IMR-90 (cell line): ENCODE measurements around the gene CCL5. TPM values are rescaled to one million over a fixed set of nuclear protein-coding genes. Genes with fewer than 3 reads are reported as not detected.

Source experiments
- ATAC-seq: fragments of 200-7000 bp; cut with Tn5 transposase; 2 replicates; pipeline ENCODE4 v1.9.1; 2020; ENCODE audit warnings: low read depth, mild to moderate bottlenecking, moderate library complexity
- BruUV-seq: library from RNA; stranded (reverse); fragments of 400-500 nt; replicated peaks from 2 replicates; lab custom pipeline; 2021; lab: Mats Ljungman, UMichigan
- CTCF ChIA-PET: fragments of 300-600 bp; formaldehyde crosslinking; extraction: SDS; loops from one replicate; lab custom pipeline; 2021; ENCODE audit warnings: antibody characterized with exemption; lab: Yijun Ruan, JAX
- POLR2A ChIA-PET: fragments of 300-600 bp; sonication (Branson Sonifier 250); formaldehyde crosslinking; loops from one replicate; lab custom pipeline; 2022; ENCODE audit warnings: antibody characterized with exemption; ENCODE audit not compliant: unreplicated experiment; lab: Charles Lee
- DNase-seq: peaks from one replicate; pipeline ENCODE4 v3.0.0; 2013
- H2AFZ ChIP-seq: replicated peaks from 2 replicates; pipeline ENCODE3; 2013; ENCODE audit warnings: low read length, mild to moderate bottlenecking; ENCODE audit not compliant: poor library complexity
- H2AK5ac ChIP-seq: 2 replicates; pipeline ENCODE4 v1.6.1; 2013; ENCODE audit warnings: low read depth, low read length, inconsistent platforms
- H2AK9ac ChIP-seq: replicated peaks from 2 replicates; pipeline ENCODE3; 2013; ENCODE audit warnings: mild to moderate bottlenecking, low read depth, low read length, moderate library complexity; ENCODE audit not compliant: poor library complexity
- H2BK120ac ChIP-seq: 2 replicates; pipeline ENCODE4 v1.6.1; 2013; ENCODE audit warnings: low read depth, low read length, inconsistent platforms
- H2BK15ac ChIP-seq: 3 replicates; pipeline ENCODE4 v1.6.1; 2013; ENCODE audit warnings: low read depth, low read length, inconsistent platforms
- H2BK20ac ChIP-seq: 2 replicates; pipeline ENCODE4 v1.6.1; 2013; ENCODE audit warnings: low read depth, mild to moderate bottlenecking, inconsistent platforms, low read length, moderate library complexity
- H2BK5ac ChIP-seq: 2 replicates; pipeline ENCODE4 v1.6.1; 2013; ENCODE audit warnings: mild to moderate bottlenecking, low read depth, low read length, inconsistent platforms; ENCODE audit not compliant: poor library complexity, severe bottlenecking
- H3K14ac ChIP-seq: replicated peaks from 2 replicates; pipeline ENCODE4 v1.6.1; 2013; ENCODE audit warnings: low read depth, low read length, inconsistent platforms
- H3K18ac ChIP-seq: 2 replicates; pipeline ENCODE4 v1.6.1; 2013; ENCODE audit warnings: low read depth, low read length, control low read depth
- H3K23ac ChIP-seq: 2 replicates; pipeline ENCODE4 v1.6.1; 2013; ENCODE audit warnings: low read depth, low read length, inconsistent platforms
- H3K27ac ChIP-seq: 2 replicates; pipeline ENCODE4 v1.5.1; 2013; ENCODE audit warnings: mild to moderate bottlenecking, control low read depth, low read length; ENCODE audit not compliant: insufficient read depth
- H3K27me3 ChIP-seq: 2 replicates; pipeline ENCODE4 v1.6.1; 2013; ENCODE audit warnings: low read length; ENCODE audit not compliant: control insufficient read depth, insufficient read depth
- H3K36me3 ChIP-seq: 2 replicates; pipeline ENCODE4 v1.6.1; 2013; ENCODE audit warnings: low read length, mixed read lengths; ENCODE audit not compliant: control insufficient read depth, insufficient read depth
- H3K4ac ChIP-seq: 2 replicates; pipeline ENCODE4 v1.6.1; 2013; ENCODE audit warnings: low read depth, low read length, inconsistent platforms
- H3K4me1 ChIP-seq: 2 replicates; pipeline ENCODE4 v1.6.1; 2013; ENCODE audit warnings: low read length, mixed read lengths; ENCODE audit not compliant: control insufficient read depth, insufficient read depth
- H3K4me2 ChIP-seq: 2 replicates; pipeline ENCODE4 v1.6.1; 2013; ENCODE audit warnings: low read depth, mild to moderate bottlenecking, control low read depth, low read length, moderate library complexity
- H3K4me3 ChIP-seq: 2 replicates; pipeline ENCODE4 v1.5.1; 2013; ENCODE audit warnings: low read depth, mild to moderate bottlenecking, control low read depth, low read length, moderate library complexity; ENCODE audit not compliant: insufficient read depth
- H3K56ac ChIP-seq: 2 replicates; pipeline ENCODE4 v1.6.1; 2013; ENCODE audit warnings: low read length, inconsistent platforms; ENCODE audit not compliant: insufficient read depth; ENCODE audit errors: extremely low read depth
- H3K79me1 ChIP-seq, 2 experiments: 2 replicates each; pipeline ENCODE4 v1.6.1; 2013; ENCODE audit warnings: low read length in 2 of 2, inconsistent platforms in 1 of 2, low read depth in 1 of 2
- H3K9ac ChIP-seq: 2 replicates; pipeline ENCODE4 v1.6.1; 2013; ENCODE audit warnings: low read depth, low read length, control low read depth
- H3K9me1 ChIP-seq: 2 replicates; pipeline ENCODE4 v1.6.1; 2013; ENCODE audit warnings: low read length, inconsistent platforms; ENCODE audit not compliant: insufficient read depth
- H3K9me3 ChIP-seq: 2 replicates; pipeline ENCODE4 v1.6.1; 2013; ENCODE audit warnings: low read length; ENCODE audit not compliant: control insufficient read depth, insufficient read depth
- H4K20me1 ChIP-seq: 2 replicates; pipeline ENCODE4 v1.6.1; 2013; ENCODE audit warnings: low read length, inconsistent platforms; ENCODE audit not compliant: insufficient read depth
- H4K5ac ChIP-seq: 2 replicates; pipeline ENCODE4 v1.6.1; 2013; ENCODE audit warnings: mild to moderate bottlenecking, low read depth, low read length, control low read depth
- H4K8ac ChIP-seq, 2 experiments: 2 replicates each; pipeline ENCODE4 v1.6.1; 2013; ENCODE audit warnings: low read depth in 2 of 2, low read length in 2 of 2, control low read depth in 1 of 2, inconsistent platforms in 1 of 2
- H4K91ac ChIP-seq: 2 replicates; pipeline ENCODE4 v1.6.1; 2013; ENCODE audit warnings: low read depth, low read length, inconsistent platforms; ENCODE audit not compliant: insufficient read depth
- CEBPB ChIP-seq: IDR thresholded peaks from 2 replicates; pipeline ENCODE4 v1.6.1; 2012; ENCODE audit warnings: low read depth, low read length, improper control_type of control experiment
- CHD1 ChIP-seq: IDR thresholded peaks from 2 replicates; pipeline ENCODE4 v1.6.1; 2012; ENCODE audit warnings: low read depth, low read length, improper control_type of control experiment
- CTCF ChIP-seq: conservative IDR thresholded peaks from 2 replicates; pipeline ENCODE4 v1.5.1; 2012; ENCODE audit warnings: mild to moderate bottlenecking, low read depth, low read length, improper control_type of control experiment
- ELK1 ChIP-seq: fragments of 150-350 bp; IDR thresholded peaks from 2 replicates; pipeline ENCODE4 v1.6.1; 2016; ENCODE audit warnings: low read depth, mild to moderate bottlenecking, low read length, moderate library complexity, borderline replicate concordance
- MAFK ChIP-seq: IDR thresholded peaks from 2 replicates; pipeline ENCODE4 v1.6.1; 2012; ENCODE audit warnings: low read depth, low read length, improper control_type of control experiment
- MAZ ChIP-seq: IDR thresholded peaks from 2 replicates; pipeline ENCODE4 v1.6.1; 2012; ENCODE audit warnings: low read depth, mild to moderate bottlenecking, low read length, improper control_type of control experiment, moderate library complexity, borderline replicate concordance
- MXI1 ChIP-seq: IDR thresholded peaks from 2 replicates; pipeline ENCODE4 v1.6.1; 2012; ENCODE audit warnings: low read depth, mild to moderate bottlenecking, low read length, moderate library complexity, borderline replicate concordance
- NFE2L2 ChIP-seq: fragments of 150-350 bp; IDR thresholded peaks from 2 replicates; pipeline ENCODE4 v1.6.1; 2016; ENCODE audit warnings: low read depth, mild to moderate bottlenecking, low read length
- RAD21 ChIP-seq: IDR thresholded peaks from 2 replicates; pipeline ENCODE4 v1.6.1; 2012; ENCODE audit warnings: low read length, improper control_type of control experiment
- RCOR1 ChIP-seq: IDR thresholded peaks from 2 replicates; pipeline ENCODE4 v1.6.1; 2012; ENCODE audit warnings: mild to moderate bottlenecking, low read length, improper control_type of control experiment; ENCODE audit not compliant: insufficient replicate concordance
- RFX5 ChIP-seq: IDR thresholded peaks from 2 replicates; pipeline ENCODE4 v1.8.0; 2012; ENCODE audit warnings: low read depth, mild to moderate bottlenecking, low read length, moderate library complexity
- SMC3 ChIP-seq: fragments of 150-350 bp; IDR thresholded peaks from 2 replicates; pipeline ENCODE4 v1.6.1; 2016; ENCODE audit warnings: low read depth, mild to moderate bottlenecking, antibody characterized with exemption, low read length, moderate library complexity
- USF2 ChIP-seq: fragments of 150-350 bp; IDR thresholded peaks from 2 replicates; pipeline ENCODE4 v1.6.1; 2017; ENCODE audit warnings: mild to moderate bottlenecking, antibody characterized with exemption, low read length, low read depth
- WGBS, 2 experiments: methylation state at CpG; one replicate each; pipeline versions ENCODE4 v1.1.5 to v1.1.7; 2013; ENCODE audit warnings: missing lambda C conversion rate in 2 of 2; ENCODE audit not compliant: insufficient read length in 1 of 2; ENCODE audit errors: extremely low coverage in 2 of 2; 5-methylcytosine and 5-hydroxymethylcytosine counted together
- dilution Hi-C: fragments of 300-500 bp; cut with HindIII; formaldehyde crosslinking; loops from one replicate; pipeline ENCODE4 v1.14.3; 2018; ENCODE audit warnings: low sequenced_read_pairs; ENCODE audit not compliant: unreplicated experiment
- in situ Hi-C: fragments of 300-500 bp; cut with MboI; formaldehyde crosslinking; loops from 3 replicates; pipeline ENCODE4 v1.14.3; 2019; ENCODE audit warnings: low sequenced_read_pairs, inconsistent platforms, mixed read lengths
- intact Hi-C: fragments of 100-400 bp; cut with micrococcal nuclease; formaldehyde crosslinking; loops from 2 replicates; pipeline ENCODE4 v1.10.0; 2022
- polyA plus RNA-seq, 3 experiments: library from polyadenylated mRNA; depleted of rRNA; stranded (reverse); fragments of >200 nt; gene quantifications; 2 replicates each; pipeline ENCODE4 v1.2.3, GENCODE V29; 2012; ENCODE audit warnings: low replicate concordance in 1 of 3
- total RNA-seq: library from RNA; depleted of rRNA; stranded (reverse); fragments of >200 nt; gene quantifications from 2 replicates; pipeline ENCODE4 v1.2.3, GENCODE V29; 2012

CCL5 gene
- total and polyA plus RNA-seq, 2 of the 4 experiments (the other 2 are of a cell fraction), result not detected

- in situ Hi-C loops, result no loop called here
- Histone ChIP-seq H3K36me3 (no peaks in the 10 kb centered on the region), H4K20me1 (no peaks in the 10 kb centered on the region), H2AFZ (no peak overlapping the region), H3K27ac (no peak overlapping the region), H4K5ac (no peak overlapping the region), H3K4ac (no peak overlapping the region), H2BK5ac (no peak overlapping the region), H3K4me1 (no peaks in the 10 kb centered on the region), H3K4me2 (no peak overlapping the region), H2AK5ac (no peak overlapping the region), H3K9me1 (no peaks in the 10 kb centered on the region; the same call in 1 of the 2 replicates), H4K91ac (no peak overlapping the region), H3K4me3 (no peak overlapping the region), H4K8ac (no peak overlapping the region), H3K9me3 (no peaks in the 10 kb centered on the region), H3K14ac (no peak overlapping the region), H3K27me3 (no peaks in the 10 kb centered on the region; the same call in 1 of the 2 replicates), H3K18ac (no peak overlapping the region), H3K23ac (no peak overlapping the region), H2BK20ac (no peak overlapping the region), H2AK9ac (no peak overlapping the region), H2BK120ac (no peak overlapping the region), H3K79me1 (no peaks in the 10 kb centered on the region), H3K56ac (no peak overlapping the region), H3K9ac (no peak overlapping the region), H2BK15ac (no peak overlapping the region)
- ATAC-seq (peak; percentile 84), DNase-seq (peak; percentile 68)
- TF ChIP-seq SMC3 (no peak), NFE2L2 (no peak), MXI1 (no peak), ELK1 (no peak), MAZ (no peak), CTCF (no peak), RAD21 (no peak), CEBPB (no peak), MAFK (no peak), RCOR1 (no peak), CHD1 (no peak), RFX5 (no peak), USF2 (no peak)
- ChIA-PET POLR2A (no interaction called here), CTCF (interaction anchor here (0.6 kb wide), 1 partner anchor 15 kb away, joined by 3 read pairs; no protein-coding TSS in a partner anchor)
- no TSS peak for BruUV-seq
- intact Hi-C loops, result no loop called here
- no CpG with 5 or more reads among the region's 2 CpGs for WGBS, 2 experiments
- dilution Hi-C loops, result no loop called here
These were observed 9.9 kb upstream of the CCL5 start for GRCh38 chr17:35889818-35890773.
